ENCODE data around the gene NSUN3.
"Not testable (repeated sequence)": the region's sequence is repeated elsewhere in the genome, so short reads cannot be mapped to it uniquely, and the experiment has no call there.

The NSUN3 gene

DNA sequence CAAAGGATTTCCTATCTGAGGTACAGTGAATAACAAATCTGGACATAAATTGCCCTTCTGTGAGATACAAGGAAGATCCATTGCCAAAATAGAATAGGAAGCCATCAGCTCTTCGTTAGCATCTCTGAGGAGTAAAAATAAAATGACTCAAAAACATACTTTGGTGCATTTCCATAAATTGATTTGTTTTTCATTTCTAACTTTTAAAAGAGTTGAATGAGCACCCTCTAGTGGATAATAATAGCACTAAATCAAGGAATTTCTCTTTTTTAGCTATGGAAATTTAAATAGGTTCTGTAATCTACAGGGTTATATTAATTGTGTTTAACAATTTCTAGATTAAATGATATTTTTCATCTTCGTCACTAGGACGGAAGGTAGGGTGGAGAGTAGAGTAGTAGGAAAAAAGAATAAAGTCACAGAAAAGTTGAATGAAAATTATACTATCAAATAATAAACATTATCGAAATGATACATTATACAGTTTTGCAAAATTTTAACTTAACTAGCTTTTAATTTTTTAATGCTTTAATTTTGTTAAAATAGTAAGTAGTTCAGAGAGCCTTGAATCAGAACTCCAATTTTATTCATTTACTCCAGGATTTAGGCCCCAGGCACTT lies 6.4 kb downstream of the NSUN3 start:
- no peak for DNase-seq

DNA sequence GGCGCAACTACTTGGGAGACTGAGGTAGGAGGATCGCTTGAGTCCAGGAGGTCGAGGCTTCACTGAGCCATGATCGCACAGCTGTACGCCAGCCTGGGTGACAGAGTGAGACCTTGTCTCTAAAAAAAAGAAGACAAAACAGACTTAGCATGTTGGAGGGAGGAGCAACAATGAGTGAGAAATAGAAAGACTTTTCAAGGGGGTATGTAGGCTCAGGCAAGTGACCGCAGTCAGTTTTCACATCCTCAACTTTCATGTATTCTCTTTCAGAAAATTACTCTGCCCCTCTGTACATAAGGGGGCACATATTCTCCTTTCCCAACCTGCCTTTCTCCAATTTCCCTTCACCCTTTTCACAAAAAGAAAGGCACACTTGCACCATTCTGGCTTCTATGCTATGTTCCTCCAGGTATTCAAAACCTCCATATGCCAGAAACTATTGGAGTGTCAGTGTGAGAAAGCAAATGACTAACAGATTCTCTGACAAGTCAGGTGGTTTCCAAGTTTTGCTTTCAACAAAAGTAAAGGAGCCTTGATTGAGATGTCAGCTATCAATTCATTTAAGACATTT lies 7.6 kb downstream of the NSUN3 start:
- DNase-seq, result no peak

DNA sequence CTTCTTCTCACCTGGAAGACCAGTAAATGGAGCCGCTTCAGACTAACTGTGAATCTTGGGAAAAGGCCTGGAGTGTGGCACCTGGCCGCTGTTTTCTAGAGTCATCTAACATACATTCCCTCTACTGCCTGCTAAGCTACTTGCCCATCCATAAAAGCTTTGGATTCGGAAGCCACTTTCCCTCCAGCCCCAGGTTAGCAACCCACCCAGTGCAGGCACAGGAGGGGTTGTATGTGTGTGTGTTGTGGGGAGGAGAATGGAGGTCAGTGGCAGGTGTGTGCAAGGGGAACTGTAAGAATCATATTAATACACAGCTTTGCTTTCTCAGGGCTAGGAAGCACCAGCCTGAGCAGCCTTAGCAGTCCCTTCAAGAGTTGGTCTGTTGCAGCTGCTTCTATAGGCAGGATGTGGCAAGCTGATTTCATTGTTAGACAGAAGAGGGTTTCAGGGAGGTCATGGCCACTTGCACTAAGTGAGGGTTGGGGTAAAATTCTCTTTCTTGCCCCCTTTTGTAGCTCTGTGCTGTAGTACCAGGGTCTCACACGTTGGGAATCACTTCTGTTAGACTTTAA lies 8.9 kb downstream of the NSUN3 start:
- DNase-seq, result no peak

DNA sequence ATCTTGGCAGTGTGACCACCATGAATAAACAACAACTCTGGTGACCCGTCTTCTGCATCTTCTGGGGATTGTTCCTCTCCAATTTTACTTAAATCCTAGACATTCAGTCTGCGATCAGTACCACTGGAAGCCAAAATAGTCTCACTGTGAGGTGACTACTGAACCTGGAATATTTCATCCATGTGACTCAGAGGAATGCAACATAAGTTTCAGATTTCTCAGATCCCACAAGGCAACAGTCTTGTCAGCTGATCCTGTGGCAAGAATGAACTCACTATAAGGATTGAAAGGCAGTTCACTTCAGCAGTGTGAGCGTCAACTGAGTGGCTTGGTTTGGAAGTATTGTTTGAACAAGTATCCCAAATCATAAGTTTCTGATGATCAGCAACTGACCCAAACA lies 13.2 kb downstream of the NSUN3 start:
- DNase-seq, result no peak

- DNase-seq, result not testable (repeated sequence)
Observed at GRCh38 chr3:94080552-94080951, 17.7 kb downstream of the NSUN3 start.

DNA sequence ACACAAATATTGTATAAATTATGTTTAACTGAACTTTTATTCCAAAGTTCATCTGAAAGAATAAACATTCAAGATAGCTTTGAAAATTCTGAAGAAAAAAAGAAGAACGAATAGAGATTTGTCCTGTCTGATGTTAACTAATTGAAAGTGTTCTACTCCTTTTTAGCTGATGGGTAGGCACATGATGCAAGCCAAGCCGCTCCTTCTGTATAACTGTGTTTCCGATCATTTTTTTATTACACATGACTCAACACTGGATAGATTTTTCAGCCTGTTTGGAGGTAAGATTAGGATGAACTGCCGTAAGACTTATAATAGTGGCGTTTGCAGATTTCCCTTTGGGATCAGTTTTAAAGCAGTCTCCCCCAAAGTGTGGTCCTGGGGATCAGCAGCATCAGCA lies 19.0 kb downstream of the NSUN3 start:
- no peak for DNase-seq

DNA sequence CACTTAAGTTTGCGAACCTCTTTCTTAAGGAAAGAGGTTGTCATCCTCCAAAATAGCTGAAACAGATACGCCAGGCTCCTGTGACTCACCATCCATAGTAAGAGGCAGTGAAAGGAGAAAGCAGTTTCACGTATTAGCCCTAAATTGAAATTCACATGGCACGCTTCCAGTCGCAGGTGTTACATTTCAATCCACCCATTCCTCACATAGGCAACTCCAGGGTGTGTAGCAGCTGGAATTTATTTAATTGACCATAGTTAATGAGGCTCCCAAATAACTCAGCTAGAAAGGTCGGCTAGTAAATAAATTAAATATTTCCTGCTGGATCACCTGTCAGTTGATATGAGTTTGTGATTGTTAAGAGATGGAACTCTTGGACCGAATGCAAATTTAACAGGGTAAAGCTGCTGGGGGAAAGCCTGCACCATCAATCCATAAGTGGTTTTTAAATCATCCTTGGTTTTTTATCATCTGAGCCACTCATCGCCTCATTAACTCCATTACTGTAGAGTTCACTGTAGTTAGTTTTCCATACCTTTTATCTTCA lies 19.6 kb downstream of the NSUN3 start:
- peak; percentile 14 for DNase-seq

DNA sequence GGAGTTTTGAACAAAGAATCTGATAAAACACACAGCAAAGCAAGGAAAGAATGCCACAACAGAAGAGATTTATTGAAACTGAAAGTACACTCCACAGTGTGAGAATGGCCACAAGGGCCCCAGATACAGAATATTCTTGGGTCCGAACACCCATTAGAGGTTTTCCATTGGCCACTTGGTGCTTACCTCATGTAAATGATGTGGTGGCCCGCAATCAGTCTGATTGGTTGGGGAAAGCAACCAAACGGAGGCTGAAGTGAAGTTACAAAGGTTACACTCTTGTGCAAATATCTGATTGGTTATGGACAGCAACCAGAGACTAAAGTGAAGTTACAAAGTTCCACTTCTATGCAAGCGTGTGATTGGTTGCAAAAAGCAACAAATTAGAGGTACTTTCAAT lies 20.4 kb downstream of the NSUN3 start:
- DNase-seq, result no peak

GRCh38 chr3:94089126-94089525 lies 26.3 kb downstream of the NSUN3 start:
- no peak for DNase-seq

GRCh38 chr3:94092086-94092485 lies 29.2 kb downstream of the NSUN3 start:
- DNase-seq, result no peak

DNA sequence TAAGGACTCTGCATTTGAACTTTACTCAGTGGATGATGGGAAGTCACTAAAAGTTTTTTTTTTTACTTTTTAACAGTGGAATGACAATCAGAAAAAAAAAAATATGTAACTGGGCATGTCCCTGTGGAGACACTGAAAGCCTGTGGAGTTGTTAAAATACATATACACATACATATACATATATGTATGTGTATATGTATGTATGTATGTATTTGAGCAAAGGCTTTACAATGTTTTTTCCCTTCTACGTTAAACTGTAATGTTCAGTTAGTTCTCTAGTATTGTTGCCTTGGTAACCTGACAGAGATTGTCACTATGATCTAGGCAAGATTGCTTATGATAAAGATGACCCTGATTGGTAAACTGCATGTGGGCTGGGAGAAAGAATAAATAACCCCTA lies 30.3 kb downstream of the NSUN3 start:
- no peak for DNase-seq

DNA sequence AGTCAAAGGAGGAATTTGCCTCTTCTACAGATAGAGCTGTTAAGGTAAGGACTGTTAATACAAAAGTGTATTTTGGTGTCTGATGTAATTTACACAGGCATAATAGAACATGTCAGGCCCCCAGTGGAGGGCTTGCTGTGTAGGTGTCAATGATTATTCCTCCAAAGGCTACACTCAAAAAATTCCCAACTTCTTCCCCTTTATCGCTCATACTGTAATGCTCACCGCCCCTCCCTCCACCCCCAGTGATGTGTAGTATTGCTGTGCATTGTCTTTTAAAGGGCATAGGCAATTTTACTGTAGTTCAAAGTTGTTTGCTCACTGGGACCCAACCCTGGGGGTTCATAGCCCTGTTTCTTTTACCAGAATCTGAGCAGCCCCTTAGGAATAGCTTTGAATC lies 32.2 kb downstream of the NSUN3 start:
- no peak for DNase-seq

GRCh38 chr3:94098452-94098851 lies 35.6 kb downstream of the NSUN3 start:
- no peak for DNase-seq

DNA sequence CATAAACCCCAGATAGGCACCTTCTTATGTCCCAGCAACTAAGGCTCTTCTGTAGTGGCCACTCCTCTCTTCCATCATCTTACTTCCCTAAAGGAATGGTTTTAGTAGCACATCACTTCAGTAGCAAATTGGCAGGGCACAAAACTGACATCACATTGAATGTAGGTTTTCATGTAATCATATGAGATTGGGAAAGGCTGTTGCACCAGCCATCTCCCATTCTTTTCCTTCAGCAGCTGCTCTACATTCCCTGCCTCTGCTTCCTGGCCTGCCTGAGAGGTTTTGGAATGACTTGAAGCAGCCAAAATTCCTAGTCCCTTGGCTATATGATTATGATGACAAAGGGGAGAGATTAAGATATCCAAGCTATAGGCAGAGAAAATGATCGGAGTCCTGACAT lies 36.5 kb downstream of the NSUN3 start:
- no peak for DNase-seq

DNA sequence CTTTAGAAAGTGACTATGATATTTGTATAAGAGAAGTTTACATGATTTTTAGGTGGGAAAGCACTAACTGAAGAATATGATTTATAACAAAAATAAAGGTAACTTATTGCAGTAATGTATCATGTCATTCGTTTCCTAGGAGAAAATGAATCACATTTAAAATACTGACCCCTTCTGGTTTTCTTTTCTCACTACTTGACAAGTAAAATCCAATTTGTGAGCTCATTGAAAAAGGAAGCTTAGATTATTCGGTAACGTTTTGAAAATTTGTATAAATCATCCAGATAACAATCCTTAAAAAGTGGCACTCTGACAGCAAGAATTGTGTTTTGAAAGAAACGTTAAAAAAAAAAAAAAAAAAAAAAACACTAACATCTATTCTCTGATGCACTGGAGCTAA lies 39.0 kb downstream of the NSUN3 start:
- no peak for DNase-seq

GRCh38 chr3:94106268-94106667 lies 43.4 kb downstream of the NSUN3 start:
- no peak for DNase-seq

DNA sequence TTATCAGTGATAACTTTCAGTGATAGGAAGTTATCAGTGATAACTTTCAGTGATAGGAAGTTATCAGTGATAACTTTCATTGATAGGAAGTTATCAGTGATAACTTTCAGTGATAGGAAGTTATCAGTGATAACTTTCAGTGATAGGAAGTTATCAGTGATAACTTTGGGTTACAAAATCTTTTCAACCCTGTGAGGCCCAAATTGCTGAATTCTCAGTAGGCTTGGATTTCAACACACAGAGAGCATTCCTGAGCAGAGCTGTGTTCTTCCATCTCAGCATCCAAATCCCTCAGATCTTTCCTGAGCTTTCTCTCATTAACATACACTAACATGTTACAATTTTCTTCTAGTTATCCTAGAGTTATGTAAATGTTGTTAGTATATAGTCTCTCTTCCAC lies 47.4 kb downstream of the NSUN3 start:
- not testable (repeated sequence) for DNase-seq

DNA sequence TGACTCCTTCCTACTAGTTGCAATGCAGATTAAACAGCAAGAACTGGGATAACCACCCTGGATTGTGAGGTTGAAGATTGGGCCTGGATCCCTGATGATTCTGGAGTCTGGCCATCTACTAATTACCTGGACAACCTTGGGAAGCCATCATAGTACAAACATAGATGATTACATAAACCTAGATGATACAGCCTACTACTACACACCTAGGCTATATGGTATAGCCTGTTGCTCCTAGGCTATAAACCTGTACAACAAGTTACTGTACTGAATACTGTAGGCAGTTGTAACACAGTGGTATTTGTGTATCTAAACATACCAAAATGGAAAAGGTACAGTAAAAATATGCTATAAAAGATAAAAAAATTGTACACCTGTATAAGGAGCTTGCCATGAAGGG lies 48.0 kb downstream of the NSUN3 start:
- no peak for DNase-seq

- DNase-seq, result no peak
Observed at GRCh38 chr3:94114666-94115065, 51.8 kb downstream of the NSUN3 start.

DNA sequence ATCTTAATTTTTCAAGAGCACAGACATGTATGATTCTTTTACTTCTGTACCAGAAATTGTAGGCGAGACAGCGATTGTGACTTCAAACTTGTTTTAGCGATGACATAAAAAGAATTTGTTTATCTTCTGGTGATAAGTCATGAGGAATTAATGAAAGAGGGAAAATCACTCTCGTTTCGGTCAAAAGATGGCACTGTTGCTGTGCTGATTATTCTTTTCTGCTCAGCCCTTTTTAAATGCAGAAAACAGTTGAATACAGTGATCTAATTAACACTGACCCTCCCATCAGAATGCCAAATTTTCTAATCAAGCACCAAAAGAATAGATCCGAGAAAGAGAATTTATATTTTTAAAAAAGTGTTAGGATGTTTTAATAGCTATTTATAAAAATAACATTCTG lies 52.6 kb downstream of the NSUN3 start:
- DNase-seq, result peak; percentile 11

DNA sequence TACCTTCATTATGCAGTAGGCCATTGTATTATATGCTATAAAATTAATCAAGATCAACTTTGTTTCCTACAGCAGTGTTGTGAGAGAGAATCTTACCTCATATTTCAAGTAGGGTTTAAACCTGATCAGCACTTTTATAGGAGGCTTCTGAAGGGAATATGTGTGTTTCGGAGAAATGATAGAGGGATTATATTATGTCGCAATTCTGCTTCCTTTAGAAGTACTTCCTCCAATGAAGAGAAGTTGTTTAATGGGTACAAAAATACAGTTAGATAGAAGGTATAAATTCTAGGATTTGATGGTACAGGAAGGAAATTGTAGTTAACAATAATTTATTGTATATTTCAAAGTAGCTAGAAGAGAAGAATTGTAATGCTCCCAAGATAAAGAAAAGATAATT lies 54.9 kb downstream of the NSUN3 start:
- no peak for DNase-seq

GRCh38 chr3:94118390-94118789 lies 55.5 kb downstream of the NSUN3 start:
- no peak for DNase-seq

DNA sequence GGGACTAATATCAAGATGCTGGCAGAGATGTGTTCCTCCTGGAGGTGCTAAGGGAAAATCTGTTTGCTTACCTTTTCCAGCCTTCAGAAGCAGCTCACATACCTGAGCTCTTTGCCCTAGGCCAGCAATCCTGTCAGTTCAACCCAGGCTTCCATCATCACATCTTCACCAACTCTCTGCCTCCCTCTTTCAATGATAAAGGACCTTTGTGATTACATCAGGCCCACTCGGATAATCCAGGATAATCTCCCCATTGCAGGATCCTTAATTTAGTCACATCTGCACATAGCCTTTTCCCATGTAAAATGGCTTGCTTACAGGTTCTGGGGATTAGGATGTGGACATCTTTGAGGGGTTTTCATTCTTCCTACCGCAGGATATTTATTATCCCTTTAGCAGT lies 58.3 kb downstream of the NSUN3 start:
- peak; percentile 53 for DNase-seq

GRCh38 chr3:94127115-94127514 lies 64.3 kb downstream of the NSUN3 start:
- peak; percentile 97 for DNase-seq

- no peak for DNase-seq
Observed at GRCh38 chr3:94130690-94131089, 67.8 kb downstream of the NSUN3 start.

All from NCI-H524 treated with DMSO at 0.1 percent for 48 hours (cell line).